Erythroblast (primary cell): ENCODE measurements around the gene LIN54.

ENCODE experiments used
- GATA1 ChIP-seq: IDR thresholded peaks from 2 replicates; pipeline ENCODE4 v1.6.1; 2011; ENCODE audit warnings: low read depth, mild to moderate bottlenecking, control low read depth, low read length, moderate library complexity
- POLR2A ChIP-seq: IDR thresholded peaks from 2 replicates; pipeline ENCODE4 v1.6.1; 2011; ENCODE audit warnings: mild to moderate bottlenecking, low read length

GRCh38 chr4:83029688-83030087, 19.1 kb upstream of the LIN54 start:
- TF ChIP-seq POLR2A = no peak
- no peak for TF ChIP-seq GATA1
